ENCODE results near the gene MSMB.
"Not testable (repeated sequence)": the region's sequence is repeated elsewhere in the genome, so short reads cannot be mapped to it uniquely, and the experiment has no call there.

Gene MSMB

GRCh38 chr10:46004963-46005362, 41.1 kb downstream of the MSMB start:
- DNase-seq: no peak

- DNase-seq: no peak
Observed at GRCh38 chr10:46002916-46003693, 43.0 kb downstream of the MSMB start.

GRCh38 chr10:46002189-46002687, 43.8 kb downstream of the MSMB start:
- not testable (repeated sequence) for DNase-seq

GRCh38 chr10:46001187-46001756, 44.8 kb downstream of the MSMB start:
- DNase-seq: no peak

- no peak for DNase-seq
Observed at GRCh38 chr10:46000538-46000937, 45.5 kb downstream of the MSMB start.

- not testable (repeated sequence) for DNase-seq
Observed at GRCh38 chr10:45999955-46000354, 46.1 kb downstream of the MSMB start.

GRCh38 chr10:45997994-45998763, 47.9 kb downstream of the MSMB start:
- no peak for DNase-seq

- no peak for DNase-seq
Observed at GRCh38 chr10:45997557-45997956, 48.5 kb downstream of the MSMB start.

- DNase-seq: not testable (repeated sequence)
Observed at GRCh38 chr10:45985590-45985989, 60.5 kb downstream of the MSMB start.

- DNase-seq: not testable (repeated sequence)
Observed at GRCh38 chr10:45984473-45984872, 61.6 kb downstream of the MSMB start.

GRCh38 chr10:45983538-45984186, 62.4 kb downstream of the MSMB start:
- DNase-seq: not testable (repeated sequence)

All from NCI-H1436 treated with DMSO at 0.1 percent for 48 hours (cell line).